ENCODE results near the gene PCSK4. TPM values are rescaled to one million over a fixed set of nuclear protein-coding genes. Genes with fewer than 3 reads are reported as not detected.
A peak's percentile ranks its signal among the peaks of the same experiment; 100 is the strongest.
"Not testable (repeated sequence)": the region's sequence is repeated elsewhere in the genome, so short reads cannot be mapped to it uniquely, and the experiment has no call there.

Gene PCSK4
- polyA plus RNA-seq, 1 donor = 5.0 TPM

DNA sequence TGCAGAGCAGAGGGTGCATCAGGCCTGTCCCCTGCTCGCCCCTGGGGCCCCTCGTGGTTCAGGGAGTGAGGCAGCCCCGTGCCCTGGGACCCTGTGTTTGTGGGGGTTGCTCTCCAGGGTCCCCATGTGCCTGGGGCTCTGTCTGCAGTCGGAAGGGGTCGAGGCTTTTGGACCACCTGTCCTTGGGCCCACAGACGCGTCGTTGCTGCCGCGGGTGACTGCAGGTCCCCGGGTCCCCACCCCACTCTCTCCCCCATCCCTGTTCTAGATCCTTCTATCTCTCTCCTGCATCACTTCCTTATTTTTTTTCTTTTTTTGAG lies 1.9 kb downstream of the PCSK4 start:
- DNase-seq = no peak

DNA sequence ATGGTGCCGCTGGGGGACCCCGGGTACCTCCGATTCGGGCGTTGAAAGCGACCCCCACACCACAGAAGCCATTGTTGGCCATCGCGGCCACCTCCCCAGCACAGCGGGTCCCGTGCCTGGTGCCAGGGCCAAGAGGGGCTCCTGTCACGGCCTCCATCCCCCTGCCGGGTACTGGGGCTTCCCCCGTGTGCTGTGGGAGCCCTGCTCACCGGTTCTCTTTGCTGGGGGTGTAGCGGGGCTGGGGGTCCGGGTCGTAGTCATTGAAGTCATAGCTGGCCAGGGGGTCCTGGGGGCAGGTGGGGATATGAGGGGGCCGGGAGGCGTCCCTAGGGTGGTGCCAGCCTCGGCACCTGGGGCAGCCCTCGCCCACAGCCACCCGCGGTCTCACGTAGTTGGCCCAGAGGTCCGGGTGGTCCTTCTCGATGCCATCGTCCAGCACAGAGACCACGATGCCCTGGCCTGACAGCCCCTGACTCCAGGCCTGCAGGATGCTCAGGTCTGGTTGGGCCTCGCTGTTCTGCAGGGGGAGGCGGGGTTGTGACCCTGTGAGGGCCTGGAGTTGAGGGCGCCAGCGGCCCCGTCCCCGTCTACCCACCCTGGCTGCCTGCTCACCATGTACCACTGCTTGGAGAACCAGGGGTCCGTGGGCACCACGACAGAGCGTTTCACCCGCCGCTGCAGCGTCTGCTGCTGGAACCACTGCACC lies 2.4 kb downstream of the PCSK4 start:
- DNase-seq = no peak

DNA sequence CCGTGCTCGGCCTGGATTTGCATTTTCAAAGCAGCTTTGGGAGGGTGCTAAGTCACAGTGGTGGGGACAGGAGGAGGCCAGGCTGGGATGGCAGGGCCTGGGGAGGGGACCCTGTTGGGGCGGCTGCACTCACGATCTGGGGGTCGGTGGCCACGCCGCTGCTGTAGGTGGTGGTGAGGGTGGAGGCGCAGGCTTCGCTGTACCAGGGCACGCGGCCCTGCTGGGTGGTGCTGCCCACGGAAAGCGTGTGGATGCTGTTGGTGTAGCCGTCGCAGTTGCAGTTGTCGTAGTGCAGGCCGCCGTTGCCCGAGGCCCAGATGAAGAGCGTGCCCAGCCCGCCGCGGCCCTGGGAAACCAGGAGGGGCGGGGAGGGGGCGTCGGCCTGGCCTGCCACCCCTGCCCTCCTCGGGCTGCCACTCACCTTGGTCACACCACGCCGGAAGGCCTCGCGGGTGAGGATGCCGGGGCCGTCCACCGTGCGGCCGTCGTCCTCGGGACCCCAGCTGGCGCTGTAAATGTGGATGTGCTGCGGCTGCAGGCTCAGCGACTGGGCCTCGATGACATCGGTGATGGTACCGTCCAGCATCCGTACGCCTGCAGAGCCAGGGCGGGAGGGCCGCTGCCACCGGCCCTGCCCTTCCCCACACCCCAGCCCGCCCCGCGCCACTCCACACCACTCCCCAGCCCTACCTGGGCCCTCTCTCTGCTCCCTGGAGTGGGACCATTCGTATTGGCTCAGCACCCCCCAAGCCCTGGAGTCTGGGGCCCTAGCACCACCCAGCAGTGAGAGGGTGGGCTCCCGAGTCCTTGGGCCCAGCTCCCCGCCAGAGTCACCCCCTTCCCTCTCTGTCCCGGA lies 3.2 kb downstream of the PCSK4 start:
- DNase-seq = no peak

DNA sequence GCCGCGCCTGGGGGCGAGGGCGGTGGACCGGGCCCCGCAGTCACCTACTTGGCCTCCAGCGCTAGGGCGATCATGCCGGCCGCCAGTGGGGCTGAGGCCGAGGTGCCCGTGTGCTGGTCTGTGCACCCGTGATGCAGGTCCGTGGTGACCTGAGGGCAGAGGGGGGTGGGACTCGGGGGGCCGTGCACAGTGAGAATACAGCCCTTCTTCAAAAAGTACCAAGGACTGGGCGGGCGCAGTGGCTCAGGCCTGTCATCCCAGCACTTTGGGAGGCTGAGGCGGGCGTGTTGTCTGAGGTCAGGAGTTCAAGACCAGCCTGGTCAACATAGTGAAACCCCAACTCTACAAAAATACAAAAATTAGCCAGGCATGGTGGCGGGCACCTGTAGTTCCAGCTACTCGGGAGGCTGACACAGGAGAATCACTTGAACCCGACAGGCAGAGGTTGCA lies 6.1 kb downstream of the PCSK4 start:
- DNase-seq = no peak

DNA sequence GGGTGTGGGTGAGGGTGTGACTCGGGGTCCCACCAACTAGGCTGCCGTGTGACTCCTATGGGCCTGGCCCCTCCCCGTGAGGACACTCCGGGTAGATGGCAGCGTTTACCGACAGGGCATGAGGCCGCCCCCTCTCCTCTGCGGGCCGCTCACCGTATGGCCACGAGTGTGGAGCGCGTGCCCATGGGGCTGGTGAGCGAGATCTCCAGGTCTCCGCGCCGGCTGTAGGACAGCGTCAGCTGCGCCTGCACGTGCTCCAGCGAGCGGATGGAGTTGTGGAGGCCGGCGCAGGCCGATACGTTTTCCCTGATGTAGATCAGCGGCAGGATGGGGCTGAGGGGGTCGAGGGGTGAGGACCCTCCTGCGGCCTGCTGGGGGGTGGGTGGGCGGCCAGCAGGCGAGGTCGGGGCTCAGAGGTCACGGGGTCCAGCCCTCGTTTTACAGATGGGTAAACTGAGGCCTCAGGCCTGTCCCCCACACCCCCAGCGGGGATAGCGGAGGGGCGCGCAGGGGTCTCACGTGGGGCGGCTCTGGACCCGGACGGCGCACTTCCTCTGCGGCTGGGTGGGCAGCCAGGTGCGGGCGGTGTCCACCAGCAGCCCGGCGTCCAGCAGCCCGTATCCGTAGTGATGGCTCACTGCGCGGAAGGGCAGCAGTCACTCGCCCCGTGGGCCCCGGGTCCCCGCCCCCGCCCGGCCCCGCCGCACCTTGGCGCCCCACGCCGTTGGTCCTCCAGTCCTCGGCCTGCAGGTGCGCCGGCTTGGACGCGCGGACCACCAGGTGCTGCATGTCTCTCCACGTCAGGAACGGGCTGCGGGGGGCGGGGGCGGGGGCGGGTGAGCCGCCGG lies 6.8 kb downstream of the PCSK4 start:
- DNase-seq = no peak

DNA sequence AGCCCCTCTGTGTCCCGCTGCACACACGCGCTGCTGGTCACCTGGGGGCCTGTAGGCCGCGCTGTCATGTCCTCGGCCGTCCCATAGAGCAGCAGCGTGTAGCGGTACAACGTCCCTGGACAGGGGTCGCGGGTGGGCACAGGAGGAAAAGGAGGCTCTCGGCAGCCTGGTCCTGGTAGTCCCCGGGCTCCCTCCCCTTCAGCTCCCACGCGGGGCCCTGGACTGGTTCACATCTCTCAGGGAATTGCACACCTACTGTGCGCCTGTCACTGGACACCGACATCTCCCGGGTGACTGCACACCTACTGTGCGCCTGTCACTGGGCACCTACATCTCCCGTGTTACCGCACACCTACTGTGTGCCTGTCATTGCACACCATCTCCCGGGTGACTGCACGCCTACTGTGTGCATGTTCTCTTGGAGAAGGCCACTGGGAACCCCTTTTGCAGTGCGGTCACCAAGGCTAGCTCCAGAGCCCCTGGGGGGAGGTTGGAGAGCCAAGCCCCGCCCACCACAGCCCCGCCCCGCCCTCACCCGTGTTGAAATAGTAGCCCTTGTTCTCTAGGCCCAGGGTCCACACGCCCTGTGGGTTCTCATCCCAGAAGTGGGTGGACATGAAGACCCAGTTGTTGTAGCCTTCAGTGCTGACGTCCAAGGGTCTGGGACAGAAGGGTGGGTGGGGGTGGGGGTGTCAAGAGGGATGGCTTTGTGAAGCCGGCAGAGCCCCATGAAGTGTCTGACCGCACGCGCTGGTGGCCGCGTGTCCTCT lies 7.6 kb downstream of the PCSK4 start:
- no peak for DNase-seq

DNA sequence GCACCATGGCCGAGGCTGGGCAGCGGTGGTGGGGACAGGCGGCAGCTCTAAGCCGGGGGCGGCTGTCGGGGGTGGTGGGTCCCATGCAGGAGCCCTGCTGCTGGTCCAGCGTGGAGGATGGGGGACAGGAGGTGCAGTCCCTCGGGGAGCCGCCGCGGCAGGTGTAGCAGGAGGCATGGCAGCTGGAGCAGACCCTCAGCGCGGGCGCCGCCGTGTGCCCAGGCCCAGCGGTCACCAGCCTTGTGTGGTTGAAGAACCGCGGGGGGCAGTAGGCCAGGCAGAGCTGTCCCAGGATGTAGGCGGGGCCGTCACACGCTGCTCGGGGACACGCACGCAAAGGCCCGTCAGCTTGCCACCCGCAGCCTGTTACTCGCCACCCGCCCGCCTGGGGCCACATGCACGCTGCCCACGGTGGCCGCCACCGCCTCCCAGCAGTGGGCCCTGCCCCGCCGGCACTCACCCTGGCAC lies 8.2 kb downstream of the PCSK4 start:
- DNase-seq = no peak

DNA sequence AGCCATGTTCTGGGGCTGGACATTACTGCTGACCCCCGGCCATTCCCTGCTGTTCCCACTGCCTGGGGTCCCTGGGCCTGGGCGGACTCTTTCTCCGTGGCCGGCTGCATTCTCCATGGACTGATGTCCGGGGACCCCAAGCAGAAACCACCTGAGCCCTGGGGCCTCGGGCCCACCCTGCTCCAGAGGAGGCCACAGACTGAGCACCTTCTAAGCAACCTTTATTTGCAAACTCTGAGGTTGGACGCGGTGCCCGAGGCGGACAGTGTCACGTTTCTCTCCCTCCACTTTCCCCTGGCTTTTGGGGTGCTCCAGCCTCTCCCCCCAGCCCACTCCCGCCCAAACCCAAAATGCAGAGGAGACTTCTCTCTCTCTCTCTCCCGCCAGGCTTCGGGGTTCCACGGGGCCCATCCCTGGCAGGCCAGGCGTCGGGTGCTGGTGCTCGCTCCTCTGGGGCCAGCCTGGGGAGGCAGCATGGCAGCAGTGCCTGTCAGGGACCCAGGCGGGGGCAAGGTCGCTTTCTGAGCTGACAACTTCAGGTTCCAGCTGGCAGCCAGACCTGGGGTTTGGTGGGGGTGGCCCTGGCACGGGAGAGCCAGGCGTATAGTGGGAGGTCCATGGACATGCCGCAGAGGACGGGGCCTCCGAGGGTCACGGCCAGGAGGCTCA lies 8.8 kb downstream of the PCSK4 start:
- no peak for DNase-seq

DNA sequence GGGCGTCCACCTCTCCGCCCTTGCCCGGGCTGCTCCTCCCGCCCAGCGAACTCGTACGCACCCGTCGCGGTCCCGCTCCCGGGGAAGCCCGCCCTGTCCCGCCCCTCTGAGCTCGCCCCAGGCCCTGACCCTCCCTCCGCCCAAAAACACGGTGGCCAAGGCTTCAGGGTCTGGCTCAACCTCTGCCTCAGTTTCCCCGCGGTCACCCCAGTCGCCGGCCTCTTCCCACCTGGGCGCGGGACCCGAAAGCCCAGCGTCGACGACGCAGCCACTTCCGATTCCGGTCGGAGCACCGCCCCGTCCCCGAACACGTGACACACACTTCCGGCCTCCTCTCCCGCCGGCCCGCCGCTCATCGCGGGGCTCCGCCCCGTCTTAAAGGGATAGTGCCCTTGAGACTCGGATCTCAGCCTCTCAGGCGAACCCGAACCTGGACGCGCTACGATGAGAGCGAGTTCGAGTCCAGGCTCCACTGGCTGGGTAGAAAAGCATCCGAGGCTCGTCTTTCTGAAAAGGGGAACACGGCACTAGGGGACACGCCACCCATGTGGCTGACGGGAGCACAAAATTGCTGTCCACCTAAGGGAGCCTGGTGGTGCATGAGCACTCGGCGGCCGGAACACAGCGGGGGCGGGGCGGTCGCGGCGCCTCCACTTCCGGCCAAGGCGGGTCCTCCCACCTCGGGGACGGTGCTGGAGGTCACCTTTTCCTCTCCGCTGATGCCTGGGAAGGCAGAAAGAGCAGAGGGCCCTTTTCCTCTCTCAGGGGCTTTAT lies 11.0 kb downstream of the PCSK4 start, which contains the start of gene C19orf25:
Gene C19orf25 (minus strand): TSS at position 282 of the 774 bp plus-strand sequence. CDS start 312 bp downstream, outside the sequence.
- DNase-seq = peak; percentile 92

DNA sequence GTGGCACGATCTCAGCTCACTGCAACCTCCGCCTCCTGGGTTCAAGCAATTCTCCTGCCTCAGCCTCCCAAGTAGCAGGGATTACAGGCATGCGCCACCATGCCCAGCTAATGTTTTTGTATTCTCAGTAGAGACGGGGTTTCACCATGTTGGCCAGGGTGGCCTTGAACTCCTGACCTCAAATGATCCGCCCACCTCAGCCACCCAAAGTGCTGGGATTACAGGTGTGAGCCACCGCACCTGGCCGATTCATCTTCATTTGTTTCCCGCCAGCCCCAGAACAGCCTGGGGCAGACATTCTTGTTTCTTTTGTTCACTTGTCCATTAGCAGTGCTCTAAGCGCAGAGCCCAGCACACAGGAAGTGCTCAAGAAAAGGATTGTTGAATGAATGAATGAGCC lies 13.1 kb downstream of the PCSK4 start:
- DNase-seq = not testable (repeated sequence)

DNA sequence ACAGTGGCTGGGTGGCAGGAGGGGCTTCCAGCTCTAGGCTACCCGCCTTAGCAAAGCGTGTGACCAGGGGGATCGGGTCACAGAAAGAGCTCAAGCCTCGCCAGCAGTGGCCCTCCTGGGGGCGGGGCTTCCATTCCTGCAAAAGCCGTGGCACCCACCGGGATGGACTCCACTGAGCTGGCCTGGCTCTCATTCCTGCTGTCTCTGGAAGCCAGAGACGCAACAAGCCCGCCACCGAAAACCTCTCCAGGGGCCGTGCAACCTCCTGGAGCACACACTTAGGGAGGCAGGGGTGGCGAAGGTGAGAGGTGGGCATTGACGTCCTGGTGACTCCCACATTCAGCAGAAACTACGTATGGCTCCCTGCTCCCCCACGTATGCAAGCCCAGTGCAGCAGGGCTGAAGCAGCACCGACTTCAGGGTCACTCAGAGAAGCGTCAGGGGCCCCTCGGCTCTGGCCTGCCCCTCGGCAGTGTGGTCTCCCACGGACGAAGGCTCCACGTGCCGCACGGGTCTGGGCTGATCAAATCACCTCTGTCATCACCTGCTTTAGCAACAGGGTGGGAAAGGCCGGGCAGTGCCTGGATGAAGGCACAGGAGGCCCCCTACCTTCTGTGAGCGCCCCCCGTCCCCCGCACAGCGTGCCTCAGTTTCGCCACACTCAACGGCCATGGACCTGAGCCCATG lies 14.3 kb downstream of the PCSK4 start:
- no peak for DNase-seq

DNA sequence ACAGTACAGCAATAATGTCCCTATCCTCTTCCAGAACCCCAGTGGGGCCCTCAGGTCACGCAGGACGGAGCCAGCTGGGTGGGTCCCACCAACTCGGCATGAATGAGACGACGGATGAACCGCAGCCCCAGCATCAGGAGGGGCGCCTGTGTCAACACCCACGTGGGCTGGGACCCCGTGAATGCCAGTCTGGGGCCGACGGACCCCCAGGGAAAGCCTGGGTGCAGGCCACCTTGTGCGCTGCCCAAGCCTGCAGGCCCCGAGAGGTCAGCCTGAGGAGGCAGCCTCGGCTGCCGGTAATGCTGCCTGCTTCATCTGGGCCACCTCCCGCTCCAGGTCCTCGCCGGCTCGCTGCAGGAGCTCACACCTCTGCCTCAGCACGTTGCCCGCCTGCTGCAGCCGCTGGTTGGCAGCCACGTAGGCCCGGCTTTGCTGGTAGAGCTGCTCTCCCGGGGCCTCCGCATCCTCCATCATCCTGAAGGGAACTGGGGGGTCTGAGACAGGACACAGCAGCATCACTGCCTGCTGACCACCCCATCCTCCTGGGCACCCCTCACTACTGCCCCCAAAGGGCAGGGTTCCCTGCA lies 15.3 kb downstream of the PCSK4 start:
- no peak for DNase-seq

DNA sequence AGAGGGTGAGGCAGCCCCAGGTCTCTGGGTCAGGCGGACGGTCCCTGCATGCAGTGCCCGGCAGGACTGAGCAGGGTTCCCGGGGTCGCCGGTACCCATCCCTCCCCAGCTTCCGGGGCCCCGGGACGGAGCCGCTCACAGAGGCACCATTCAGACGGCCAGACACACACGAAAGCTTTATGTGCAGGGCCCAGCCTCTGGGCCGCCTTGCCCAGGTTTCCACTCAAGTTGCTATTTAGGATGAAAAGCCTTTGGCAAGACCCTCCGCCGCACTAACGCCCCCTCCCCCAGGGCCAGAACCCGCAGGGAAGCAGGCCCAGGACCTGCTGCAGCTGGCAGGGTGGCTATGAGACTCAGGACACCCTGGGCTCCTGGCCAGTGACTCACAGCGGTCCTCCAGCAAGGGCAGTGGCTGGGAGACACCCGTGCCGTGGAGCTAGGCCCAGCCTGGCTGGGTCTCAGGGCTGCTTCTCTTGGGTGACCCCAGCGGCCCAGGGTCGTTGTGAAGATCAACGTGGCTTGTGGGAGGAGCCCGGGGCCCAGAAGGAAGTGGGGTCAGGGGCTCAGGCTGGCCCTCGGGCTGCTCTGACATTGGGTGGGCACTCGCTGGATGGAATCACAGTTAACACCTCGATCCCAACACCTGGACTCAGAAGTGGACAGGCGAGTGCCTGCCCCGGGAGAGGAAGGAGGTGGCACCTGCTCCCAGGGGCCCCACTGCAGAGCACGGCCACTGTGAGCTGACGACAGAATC lies 16.0 kb downstream of the PCSK4 start:
- no peak for DNase-seq

DNA sequence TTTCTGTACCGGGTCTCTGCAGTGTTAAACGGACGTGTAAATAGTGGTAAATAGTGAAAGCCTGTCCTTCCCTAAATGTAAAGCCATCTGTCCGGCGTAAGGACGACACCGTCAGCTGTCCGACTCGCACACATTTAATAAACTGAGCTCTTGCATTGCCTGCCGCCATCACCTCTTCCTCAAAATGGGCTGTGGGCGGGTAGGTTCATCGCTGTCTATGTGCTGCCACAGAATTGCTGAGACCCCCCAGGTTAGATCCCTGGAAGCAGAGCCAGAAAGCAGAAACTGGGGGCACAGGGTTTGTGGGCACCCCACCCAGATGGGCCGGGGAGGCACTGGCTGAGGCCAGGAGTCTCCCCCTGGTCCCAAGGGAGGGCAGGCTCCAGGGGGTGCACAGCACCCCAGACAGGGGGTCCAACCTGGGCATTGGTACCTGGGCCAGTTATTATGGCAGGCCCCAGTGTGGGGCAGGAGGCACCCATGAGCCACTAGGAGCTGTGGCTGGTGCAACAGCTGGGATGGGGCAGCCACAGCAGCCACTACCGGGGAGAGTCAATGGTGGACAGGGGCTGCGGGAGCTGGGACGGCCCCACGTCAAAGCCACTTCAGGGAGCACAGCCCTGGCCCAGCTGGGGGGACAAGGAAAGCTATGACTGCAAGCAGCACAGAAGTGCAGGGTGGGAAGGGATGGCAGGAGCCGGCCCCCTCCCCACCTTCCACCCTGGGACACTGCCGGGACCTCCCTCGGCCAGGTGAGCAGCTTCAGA lies 16.9 kb downstream of the PCSK4 start:
- DNase-seq = no peak

DNA sequence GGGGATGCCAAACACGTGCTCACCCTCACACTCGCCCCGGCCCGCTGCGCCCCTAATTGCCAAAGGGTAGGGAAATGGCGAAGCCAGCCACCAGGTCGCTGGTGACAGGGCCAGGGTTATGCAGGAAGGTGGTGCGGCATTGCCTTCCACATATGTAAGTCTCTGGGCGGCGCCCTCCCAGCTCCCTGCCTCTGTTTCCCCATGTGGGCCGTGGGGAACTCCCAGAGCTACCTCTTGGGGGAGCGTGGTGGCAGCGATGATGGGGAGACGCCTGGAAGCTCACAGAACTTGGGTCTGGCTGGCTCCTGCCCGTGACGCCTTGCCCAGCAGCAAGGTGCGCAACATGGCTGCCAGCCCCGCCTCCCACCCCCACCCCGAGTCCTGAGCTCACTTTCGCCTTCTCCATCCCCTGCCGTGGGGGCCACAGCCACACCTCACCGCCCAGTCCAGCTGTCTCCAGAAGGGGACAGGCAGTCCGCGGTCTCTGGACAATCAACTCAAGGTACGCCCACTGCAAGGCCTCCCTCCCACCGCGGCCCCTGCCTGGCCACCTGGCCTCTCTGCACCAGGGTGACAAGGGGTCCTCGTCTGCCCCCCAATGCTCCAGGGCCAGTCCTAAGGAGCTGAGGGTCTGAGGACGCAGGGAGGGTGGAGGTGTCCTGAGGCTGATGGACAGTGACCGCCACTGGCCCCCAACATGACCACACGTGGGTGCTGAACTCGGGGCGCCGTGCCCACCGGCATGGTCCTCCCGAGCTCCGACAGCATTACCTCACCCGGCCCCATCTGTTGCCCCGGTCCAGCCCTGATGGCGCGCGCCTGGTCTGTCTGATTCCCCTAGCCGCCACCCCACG lies 17.7 kb downstream of the PCSK4 start:
- DNase-seq = no peak

DNA sequence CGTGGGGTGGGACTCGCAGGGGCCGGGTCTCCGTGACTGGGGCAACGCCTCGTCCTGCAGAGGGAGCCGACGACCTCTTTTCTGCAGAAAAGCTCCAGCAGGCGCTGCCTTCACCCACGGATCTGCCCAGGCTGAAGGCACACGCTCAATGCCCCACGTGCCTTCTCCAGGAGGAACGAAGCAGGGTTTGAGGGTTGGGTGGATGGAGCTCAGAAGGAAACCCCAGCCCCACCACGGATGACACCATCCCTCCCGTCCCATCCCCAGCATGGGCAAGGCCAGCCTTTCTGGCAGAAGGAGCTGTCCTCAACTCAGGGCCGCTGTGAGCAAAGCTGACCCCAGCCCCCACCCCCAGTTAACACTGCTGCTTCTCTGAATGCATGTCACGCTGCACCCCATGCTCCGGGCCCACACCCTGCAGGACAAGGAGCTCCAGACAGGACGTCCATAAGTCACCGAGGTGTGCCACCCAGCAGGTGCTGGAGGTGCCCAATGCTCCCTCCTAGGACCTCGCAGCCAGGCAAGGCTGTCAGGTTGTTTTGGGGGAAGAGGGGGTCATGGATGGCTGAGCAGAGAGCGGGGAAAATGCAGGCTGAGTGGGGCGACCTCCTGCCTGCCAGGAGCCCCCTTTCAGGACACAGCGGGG lies 18.5 kb downstream of the PCSK4 start:
- DNase-seq = no peak

Data from left kidney (tissue), 2 donors.